COR-L47 (cell line): ENCODE results near the gene CAMLG.
"Not testable (repeated sequence)": the region's sequence is repeated elsewhere in the genome, so short reads cannot be mapped to it uniquely, and the experiment has no call there.

Experiments
- DNase-seq: peaks from one replicate; lab custom pipeline; 2025; lab: John Stamatoyannopoulos, UW

The CAMLG gene

DNA sequence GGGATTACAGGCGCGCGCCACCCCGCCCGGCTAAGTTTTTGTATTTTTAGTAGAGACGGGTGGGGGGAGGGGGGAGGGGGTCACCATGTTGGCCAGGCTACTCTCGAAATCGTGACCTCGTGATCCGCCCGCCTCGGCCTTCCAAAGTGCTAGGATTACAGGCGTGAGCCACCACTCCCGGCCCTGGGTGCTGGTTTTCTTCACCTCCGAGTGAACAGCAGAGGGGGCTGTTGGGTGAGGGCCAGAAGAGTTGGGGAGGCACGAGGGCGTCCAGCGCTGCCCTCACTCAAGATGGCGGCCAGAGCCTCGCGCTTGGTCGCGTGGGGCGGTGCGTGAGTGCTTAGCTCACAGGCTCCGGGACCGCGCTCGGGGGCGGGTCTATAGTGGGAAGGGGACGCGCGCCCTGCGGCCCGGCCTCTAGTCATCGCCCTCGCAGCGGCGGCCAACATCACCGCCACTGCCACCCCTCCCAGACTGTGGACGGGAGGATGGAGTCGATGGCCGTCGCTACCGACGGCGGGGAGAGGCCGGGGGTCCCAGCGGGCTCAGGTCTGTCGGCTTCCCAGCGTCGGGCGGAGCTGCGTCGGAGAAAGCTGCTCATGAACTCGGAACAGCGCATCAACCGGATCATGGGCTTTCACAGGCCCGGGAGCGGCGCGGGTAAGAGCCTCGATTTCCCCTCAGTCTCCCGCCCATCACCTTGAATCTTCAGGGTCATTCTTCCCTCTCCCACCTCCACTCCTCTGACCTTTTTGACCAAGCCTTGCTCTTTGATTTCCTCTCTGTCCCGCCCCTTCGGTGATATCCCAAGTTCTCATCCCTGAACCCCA, at the start of gene CAMLG:
Gene CAMLG (plus strand): TSS at position 416 of the 830 bp plus-strand sequence. CDS start 73 bp downstream, at position 489.
- DNase-seq: peak; percentile 98

DNA sequence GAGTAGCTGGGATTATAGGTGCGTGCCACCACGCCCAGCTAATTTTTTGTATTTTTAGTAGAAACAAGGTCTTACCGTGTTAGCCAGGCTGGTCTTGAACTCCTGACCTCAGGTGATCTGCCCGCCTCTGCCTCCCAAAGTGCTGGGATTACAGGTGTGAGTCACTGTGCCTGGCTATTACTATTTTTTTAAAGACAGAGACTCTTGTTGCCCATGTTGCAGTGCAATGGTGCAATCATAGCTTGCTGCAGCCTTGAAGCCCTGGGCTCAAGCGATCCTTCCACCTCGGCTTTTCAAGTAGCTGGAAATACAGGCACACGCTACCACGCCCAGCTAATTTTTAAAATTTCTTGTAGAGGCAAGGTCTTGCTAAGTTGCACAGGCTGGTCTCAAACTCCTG, 48.2 kb upstream of the CAMLG start:
- DNase-seq: not testable (repeated sequence)

DNA sequence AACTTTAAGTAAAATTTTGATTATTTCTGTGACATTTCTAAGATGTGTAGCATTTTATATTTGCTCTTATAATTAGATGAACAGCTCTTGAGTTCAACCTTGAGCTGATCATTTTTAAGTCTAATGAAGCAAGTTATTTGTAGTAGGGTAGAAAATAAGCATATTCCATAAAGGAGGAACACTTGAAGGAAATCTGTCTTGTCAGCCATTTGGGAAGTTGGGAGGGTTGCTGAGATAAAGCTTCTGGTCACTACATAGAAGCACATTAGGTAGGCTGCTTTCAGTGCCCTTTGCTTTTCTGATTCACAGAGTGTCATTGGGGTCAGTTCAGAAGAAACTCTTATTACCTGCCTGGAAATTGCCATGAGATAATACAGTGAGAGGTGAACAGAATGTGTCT, 45.6 kb upstream of the CAMLG start:
- no peak for DNase-seq

DNA sequence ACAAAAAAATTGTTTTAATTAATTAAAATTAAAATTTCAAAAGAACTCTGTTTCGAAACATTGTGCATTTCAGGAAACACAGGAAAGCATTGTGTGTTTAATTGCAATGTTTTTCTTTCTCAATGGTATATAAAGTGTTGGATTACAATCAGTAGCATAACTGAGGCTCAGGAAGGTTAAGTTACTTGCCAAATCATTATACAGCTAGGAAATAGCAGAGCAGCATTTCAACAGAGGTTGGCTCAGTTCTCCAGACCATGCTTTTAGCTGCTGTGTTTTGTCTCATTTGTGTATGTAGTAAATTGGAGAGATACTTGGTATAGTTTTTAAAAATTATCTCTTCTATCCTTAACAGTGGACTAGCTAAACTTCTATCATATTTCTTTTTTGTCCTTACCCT, 30.0 kb upstream of the CAMLG start:
- DNase-seq: no peak

DNA sequence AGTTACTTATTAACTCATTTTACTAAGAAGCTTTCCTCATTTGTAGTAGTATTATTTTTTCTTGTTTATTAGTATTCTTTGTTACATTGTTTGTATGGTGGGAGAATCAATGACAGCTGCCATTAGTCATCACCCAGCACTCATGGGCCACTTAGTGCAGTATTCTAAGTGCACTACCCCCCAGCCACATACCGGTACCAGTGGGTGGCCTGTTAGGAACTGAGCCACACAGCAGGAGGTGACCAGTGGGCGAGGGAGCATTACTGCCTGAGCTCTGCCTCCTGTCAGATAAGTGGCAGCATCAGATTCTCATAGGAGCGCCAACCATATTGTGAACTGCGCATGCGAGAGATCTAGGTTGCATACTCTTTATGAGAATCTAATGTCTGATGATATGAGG, 24.2 kb upstream of the CAMLG start:
- DNase-seq: no peak

DNA sequence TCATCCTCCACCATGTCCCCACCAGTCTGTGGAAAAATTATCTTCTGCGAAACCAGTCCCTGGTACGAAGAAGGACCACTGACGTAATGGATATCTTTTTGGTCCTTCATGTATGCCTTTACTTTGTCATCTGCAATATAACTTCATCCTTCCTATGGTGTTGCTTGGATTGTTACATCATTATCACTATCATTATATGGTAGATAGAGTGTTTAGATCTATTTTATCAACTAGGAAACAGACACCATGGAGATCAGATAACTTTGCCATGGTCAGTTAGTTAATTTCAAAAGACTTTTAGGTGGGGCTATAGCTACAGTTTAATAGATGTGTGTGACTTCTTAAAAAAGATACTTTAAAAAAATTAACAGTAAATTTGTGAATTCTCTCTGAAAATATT, 23.8 kb upstream of the CAMLG start:
- no peak for DNase-seq

DNA sequence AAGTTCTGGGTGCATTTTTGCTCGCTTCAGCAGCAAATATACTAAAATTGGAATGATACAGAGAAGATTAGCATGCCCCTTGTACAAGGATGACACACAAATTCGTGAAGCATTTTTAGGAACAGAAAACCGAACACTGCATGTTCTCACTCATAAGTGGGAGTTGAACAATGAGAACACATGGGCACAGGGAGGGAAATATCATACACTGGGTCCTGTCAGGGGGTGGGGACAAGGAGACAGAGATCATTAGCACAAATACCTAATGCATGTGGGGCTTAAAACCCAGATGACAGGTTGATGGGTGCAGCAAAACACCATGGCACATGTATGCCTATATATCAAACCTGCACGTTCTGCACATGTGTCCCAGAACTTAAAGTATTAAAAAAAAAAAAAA, 22.9 kb upstream of the CAMLG start:
- not testable (repeated sequence) for DNase-seq

DNA sequence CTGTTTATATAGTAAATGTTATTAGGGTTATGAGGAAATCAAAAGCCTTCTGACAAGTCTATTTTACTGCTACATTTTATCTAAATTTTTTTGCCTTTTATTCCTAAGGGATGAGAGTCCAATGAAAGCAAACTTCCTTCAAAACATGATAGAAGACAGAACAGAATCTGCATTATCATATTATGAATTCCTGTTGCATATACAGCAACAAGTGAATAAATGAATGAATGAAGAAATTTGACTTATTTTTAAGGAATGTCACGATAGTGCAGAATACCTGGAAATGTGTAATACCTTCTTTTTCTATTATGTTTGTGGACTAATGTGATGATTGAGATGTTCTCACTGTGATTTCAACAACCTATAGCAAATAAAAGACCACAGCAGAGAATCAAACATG, 13.5 kb upstream of the CAMLG start:
- DNase-seq: no peak

DNA sequence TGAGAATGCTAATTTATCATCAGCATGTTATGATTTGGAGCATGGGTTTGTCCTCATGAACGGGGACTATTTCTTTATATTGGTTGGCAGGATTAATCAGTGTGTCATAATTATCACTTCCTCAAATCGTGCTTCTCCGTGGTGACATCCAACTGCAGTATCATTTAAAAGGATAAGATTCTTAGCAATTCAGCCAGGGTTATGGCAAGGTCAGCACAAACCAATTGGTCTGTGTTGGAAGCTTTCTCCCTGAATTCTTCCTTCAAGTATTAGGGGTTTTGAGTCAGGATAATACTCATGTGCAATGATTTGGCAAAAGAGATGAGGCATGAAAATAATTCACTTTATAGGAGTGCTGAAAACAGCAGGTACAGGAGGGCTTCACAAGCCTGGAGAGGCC, 5.5 kb upstream of the CAMLG start:
- no peak for DNase-seq

DNA sequence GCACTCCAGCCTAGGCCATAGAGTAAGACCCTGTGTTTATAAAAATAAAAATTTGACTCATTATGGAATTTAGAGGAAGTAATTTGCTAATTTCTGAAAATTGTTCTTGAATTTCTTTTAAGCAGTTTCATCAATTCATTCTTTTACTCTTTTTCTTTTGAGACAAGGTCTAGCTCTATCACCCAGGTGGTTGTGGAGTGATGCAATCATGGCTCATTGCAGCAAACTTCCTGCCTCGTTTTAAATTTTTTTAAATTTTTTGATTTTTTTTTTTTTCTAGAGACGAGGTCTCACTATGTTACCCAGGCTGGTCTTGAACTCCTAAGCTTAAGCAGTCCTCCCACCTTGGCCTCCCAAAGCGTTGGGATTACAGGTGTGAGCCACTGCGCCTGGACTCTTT, 3.1 kb upstream of the CAMLG start:
- DNase-seq: no peak

DNA sequence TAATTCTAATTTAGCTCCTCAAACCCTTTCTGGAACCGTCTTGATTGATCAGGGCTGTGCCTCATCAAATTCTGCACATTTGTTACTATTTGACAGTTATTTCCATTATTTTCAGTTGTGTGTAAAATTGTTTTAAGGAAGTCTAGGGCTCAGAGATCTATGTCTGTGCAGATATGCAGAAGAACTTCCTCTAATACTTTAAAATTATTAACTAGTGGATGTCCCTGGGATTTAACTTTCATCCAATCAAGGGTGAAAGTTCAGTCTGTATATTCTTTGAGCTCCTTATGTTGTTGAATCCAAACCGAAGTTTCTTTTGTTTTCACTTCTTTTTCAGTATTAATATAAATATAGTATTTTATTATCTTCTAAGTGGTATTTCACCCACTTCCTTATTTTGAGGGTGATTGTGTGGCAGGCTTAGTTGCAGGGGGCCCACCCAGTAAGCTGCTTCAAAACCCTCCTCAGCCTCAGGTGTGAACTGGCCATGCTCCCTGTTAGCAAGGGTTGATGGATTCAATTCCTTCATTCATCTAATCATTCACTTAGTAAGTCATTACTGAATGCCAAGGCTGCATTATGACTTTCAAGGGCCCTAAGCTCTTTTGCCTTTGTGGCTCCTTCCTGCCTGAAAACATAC, 2.1 kb upstream of the CAMLG start:
- DNase-seq: no peak

DNA sequence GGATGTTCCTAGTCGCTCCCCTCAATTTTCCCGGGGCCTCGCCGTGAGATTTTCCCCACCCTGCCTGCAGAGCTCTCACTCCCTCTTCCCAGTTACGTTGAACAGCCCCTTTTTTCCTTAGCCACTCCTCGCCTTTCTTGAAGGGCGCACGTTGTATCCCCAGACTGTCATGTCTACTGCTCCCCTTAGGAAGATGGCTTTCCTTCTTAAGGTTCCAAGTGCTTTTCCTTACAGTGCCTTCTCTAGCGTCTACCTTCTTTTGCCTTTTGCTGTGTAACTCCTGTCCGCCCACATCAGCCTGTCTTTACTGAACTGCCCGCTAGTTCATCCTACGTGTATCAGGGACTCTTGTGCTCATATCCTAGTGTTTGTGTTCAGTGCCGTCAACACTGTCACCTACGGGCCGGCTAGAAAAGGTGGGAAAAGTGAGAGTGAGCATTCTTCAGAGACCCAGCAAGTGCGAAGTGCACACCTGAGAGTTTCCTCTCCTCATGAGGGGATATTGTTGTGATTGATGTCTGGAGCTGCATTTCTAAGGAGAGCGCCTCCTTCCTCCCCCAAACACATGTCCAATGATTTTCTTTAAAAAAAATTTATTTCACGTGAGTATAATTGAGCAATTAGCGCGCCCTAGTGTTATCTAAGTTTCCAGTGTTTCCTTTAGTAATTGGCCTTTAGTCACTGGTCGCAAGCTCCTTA, 764 bp downstream of the CAMLG start:
- DNase-seq: peak; percentile 37

DNA sequence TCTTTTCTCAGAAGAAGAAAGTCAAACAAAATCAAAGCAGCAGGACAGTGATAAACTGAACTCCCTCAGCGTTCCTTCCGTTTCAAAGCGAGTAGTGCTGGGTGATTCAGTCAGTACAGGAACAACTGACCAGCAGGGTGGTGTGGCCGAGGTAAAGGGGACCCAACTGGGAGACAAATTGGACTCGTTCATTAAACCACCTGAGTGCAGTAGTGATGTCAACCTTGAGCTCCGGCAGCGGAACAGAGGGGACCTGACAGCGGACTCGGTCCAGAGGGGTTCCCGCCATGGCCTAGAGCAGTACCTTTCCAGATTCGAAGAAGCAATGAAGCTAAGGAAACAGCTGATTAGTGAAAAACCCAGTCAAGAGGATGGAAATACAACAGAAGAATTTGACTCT, 2.7 kb downstream of the CAMLG start:
- no peak for DNase-seq

DNA sequence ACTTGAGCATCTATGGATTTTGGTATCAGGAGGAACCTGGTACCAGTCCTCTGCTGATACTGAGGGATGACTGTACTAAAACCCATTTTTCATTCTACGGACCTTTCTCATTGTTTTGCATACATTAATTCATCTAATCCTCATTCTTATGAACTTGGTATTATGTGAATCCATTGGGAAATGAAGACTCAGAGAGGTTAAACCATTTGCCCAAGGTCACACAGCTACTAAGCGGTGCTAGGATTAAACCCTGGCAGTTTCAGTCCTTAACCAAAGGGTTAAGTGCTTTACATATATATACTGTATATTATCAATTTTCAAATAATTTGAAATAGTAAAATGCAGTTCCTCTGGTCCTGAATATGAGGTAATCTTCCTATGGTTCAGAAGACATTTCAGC, 3.8 kb downstream of the CAMLG start:
- no peak for DNase-seq

DNA sequence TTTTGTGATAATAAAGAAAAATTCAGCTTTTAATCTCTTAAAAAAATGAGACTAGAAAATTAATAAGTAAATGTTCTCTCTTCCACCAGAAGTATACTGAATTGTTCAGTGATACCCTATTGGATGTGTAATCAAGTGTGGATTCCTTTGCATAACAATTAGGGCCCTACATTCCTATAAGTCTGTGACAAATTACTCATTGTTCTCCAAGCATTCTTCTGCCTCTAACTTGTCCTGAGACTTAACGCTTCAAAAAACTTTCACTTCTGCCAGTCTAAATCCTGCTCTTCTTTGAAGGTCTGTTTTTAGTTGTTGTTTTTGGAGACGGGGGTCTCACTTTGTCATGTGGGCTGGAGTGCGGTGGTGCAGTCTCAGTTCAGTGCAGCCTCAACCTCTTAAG, 11.1 kb downstream of the CAMLG start:
- no peak for DNase-seq

DNA sequence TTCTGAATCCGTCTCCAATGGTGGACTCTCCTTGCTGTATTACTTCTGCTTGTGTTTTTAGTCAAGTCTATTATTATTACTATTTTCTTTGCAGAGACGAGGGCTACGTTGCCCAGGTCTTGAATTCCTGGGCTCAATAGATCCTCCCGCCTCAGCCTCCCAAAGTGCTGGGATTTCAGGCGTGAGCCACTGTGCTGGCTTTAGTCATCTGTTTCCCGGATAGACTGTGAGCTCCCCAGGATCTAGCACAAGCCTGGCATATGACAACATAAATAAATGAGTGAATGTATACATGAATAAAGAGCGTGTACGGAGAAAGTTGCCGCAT, 19.8 kb downstream of the CAMLG start:
- DNase-seq: no peak

DNA sequence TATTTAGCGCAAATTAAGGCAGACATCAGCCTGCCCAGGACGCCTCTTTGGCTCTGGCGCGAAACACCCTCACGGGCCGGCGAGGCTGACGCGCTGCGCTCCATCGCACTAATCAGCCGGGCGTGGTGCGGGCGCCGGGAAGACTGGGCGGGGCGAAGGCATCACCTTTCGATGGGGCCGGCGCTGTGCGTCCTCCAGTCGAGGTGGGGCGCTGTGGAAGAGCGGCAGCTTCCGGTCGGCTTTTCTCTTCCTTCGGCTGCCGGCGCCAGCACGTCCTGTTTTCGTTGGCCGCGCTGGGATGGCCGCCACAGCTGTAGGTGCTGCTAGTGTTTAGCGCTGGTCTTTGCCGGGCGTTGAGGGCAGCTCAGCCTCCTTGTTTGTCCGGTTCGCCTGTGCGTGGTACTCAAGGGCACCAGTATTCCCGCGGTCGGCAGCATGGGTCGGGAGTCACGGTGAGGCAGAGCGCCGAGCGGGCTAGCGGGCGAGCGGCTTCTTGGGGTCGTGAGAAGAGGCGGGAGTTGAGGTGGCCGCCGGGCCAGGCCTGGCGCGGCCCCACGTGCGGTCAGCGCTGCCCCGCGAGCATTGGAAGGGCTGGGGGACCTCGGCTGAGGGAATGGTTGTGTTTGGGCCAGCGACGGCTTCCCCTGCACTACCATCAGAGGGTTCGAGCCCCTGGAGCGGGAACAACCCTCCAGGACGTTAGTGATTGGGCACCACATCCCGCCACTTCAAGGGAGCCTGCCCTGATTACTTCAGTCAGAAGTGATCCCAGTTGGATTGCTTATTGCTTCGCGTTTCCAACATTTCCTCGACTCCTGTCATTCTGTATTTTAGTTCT, 20.4 kb downstream of the CAMLG start, which contains the start of gene DDX46:
Gene DDX46 (plus strand): TSS at position 276 of the 838 bp plus-strand sequence. CDS start 160 bp downstream, at position 436.
- peak; percentile 96 for DNase-seq

DNA sequence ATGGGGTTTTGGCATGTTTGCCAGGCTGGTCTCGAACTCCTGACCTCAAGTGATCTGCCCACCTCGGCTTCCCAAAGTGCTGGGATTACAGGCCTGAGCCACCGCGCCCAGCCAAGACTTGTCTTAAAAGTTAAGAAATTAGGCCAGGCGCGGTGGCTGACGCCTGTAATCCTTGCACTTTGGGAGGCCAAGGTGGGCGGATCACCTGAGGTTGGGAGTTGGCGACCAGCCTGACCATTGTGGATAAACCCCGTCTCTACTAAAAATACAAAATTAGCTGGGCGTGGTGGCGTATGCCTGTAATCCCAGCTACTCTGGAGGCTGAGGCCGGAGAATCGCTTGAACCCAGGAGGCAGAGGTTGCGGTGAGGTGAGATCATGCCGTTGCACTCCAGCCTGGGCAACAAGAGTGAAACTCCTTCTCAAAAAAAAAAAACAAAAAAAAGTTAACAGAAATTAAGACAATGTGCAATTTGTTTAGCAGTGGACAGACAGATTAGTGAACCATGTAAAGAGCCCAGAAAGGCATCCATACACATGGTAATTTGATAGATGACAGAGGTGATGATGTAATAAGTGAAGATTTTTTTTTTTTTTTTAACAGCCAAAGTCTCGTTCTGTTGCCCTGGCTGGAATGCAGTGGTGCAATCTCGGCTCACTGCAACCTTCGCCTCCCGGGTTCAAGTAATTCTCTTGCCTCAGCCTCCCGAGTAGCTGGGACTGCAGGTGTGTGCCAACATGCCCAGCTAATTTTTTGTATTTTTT, 29.4 kb downstream of the CAMLG start:
- DNase-seq: not testable (repeated sequence)

DNA sequence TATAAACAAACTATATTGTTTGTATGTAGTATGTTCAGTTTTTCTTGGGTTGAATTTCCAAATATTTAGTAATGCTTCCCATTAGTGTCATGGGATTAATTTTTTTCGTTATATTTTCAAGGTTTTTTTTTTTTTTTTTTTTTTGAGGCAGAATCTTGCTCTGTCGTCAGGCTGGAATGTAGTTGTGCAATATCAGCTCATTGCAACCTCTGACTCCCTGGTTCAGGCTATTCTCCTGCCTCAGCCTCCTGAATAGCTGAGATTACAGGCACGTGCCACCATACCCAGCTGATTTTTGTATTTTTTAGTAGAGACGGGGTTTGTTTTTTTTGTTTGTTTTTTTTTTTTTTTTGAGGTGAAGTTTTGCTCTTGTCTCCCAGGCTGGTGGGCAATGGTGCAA, 30.9 kb downstream of the CAMLG start:
- no peak for DNase-seq

DNA sequence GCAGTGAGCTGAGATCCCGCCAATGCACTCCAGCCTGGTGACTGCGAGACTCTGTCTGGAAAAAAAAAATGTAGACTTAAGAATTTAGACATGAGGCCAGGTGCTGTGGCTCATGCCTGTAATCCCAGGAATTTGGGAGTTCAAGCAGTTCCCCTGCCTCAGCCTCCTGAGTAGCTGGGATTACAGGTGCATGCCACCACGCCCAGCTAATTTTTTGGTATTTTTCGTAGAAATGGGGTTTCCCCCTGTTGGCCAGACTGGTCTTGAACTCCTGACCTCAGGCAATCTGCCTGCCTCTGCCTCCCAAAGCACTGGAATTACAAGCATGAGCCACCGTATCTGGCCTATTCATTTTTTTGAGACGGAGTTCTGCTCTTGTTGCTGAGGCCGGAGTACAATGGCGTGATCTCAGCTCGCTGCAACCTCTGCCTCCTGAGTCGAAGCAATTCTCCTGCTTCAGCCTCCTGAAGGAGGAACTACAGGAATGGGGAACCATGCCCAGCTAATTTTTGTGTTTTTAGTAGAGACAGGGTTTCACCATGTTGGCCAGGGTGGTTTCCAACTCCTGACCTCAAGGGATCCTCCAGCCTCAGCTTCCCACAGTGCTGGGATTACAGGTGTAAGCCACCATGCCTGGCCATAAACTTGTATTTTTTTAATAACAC, 34.2 kb downstream of the CAMLG start:
- no peak for DNase-seq

DNA sequence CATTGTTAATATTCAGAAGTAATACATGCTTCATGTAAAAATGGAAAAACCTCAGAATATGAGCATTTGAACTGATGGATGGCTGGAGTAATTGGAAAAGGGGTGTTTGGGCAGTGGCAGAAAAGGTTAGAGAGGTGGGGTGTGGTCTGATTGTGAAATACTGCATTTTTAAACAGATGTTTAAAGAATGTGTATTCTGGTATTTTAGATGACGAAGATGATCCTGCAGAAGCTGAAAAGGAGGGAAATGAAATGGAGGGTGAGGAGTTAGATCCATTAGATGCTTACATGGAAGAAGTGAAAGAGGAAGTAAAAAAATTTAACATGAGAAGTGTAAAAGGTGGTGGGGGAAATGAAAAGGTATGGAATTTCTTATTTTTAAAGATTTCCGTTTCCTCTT, 39.0 kb downstream of the CAMLG start:
- no peak for DNase-seq
